Measurements from ENCODE around the gene MS4A2. TPM values are rescaled to one million over a fixed set of nuclear protein-coding genes. Genes with fewer than 3 reads are reported as not detected.

Gene MS4A2
- total RNA-seq, 2 experiments from 2014 or later = not detected

DNA sequence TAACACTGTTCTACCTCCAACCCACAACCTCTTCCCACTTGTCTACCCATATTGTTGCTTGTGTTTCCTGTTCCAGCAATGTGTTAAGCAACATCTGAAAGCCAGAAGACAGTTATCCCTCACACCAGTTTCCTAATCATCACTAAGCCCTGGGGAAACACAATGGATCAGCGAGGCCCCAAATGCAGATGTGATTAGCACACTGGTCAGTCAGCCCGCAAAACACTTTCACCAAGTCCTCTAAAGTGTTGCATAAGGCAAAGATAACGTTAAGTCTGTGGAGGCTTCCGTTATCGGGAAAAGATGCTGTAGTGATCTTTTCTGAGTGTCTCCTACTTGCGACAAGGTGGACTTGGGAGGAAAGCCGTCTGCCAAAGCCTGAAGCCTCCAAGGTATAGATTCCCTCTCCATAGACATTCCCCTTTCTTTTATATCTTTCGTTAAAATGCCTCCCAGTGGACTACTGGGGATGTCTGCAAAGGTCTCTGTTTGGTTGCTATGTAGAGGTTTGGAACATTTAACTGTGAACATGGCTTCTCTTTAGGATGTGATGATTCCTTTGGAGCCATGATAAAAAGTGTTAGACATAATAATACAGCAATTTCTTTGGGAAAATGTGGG is 32.0 kb upstream of the MS4A2 start, which contains the start of gene MS4A3:
TSS of gene MS4A3 (plus strand) at position 317 of the 621 bp plus-strand sequence. CDS start 4,496 bp downstream, outside the sequence.
- Histone ChIP-seq H3K4me2 (ENCODE audit: low read length) (no peak within 1 kb of the TSS), H3K27ac (ENCODE audit: low read depth, low read length, poor library complexity, severe bottlenecking) (no peak within 1 kb of the TSS), H3K9me3 (ENCODE audit: low read length) (no peaks in the 10 kb centered on the region), H3K79me2 (ENCODE audit: insufficient read depth, low read depth, low read length) (no peaks in the 10 kb centered on the region), H3K36me3 (ENCODE audit: insufficient read depth, low read length) (no peaks in the 10 kb centered on the region), H3K4me1 (ENCODE audit: insufficient read depth, low read length, poor library complexity, severe bottlenecking) (no peaks in the 10 kb centered on the region), H2AFZ (ENCODE audit: low read length) (no peak within 1 kb of the TSS), H3K9me2 (ENCODE audit: insufficient read depth, low read length) (no peaks in the 10 kb centered on the region), H3K4me3 (ENCODE audit: low read depth, low read length, poor library complexity, severe bottlenecking) (no peak within 1 kb of the TSS), H4K20me1 (ENCODE audit: insufficient read depth, low read length) (no peaks in the 10 kb centered on the region)
- CTCF ChIA-PET (ENCODE audit: unreplicated experiment) = no interaction called here
- POLR2A ChIA-PET = no interaction called here
- intact Hi-C loops (cut with micrococcal nuclease; ENCODE audit: unreplicated experiment) = no loop called here
- DNase-seq (ENCODE audit: low spot score) = no peak
- TF ChIP-seq EZH2phosphoT487 (IDR thresholded peaks at IDR 0.05; ENCODE audit: borderline replicate concordance, low read depth, low read length) = no peak
- TF ChIP-seq, protein P1, sequence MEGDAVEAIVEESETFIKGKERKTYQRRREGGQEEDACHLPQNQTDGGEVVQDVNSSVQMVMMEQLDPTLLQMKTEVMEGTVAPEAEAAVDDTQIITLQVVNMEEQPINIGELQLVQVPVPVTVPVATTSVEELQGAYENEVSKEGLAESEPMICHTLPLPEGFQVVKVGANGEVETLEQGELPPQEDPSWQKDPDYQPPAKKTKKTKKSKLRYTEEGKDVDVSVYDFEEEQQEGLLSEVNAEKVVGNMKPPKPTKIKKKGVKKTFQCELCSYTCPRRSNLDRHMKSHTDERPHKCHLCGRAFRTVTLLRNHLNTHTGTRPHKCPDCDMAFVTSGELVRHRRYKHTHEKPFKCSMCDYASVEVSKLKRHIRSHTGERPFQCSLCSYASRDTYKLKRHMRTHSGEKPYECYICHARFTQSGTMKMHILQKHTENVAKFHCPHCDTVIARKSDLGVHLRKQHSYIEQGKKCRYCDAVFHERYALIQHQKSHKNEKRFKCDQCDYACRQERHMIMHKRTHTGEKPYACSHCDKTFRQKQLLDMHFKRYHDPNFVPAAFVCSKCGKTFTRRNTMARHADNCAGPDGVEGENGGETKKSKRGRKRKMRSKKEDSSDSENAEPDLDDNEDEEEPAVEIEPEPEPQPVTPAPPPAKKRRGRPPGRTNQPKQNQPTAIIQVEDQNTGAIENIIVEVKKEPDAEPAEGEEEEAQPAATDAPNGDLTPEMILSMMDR (conservative IDR thresholded peaks at IDR 0.05; ENCODE audit: low read length) = no peak
- BruUV-seq (replicated peaks) = no TSS peak

DNA sequence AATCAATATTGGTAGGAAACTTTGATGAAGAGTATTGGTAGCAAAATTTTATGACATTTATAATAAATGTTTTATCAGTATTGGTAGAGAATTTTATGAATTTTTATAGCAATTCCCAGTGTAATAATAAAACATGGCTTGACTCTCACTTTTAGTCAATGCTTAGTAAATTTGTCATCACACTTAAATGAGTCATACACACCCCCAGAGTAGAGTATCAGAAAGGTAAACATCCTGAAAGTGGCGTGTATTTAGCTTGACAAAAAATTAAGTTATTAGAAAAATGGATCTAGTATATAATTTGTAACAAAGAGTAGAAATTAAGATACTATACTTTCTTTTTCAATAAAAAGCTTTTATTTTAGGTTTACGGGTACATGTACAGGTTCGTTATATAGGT is 29.4 kb upstream of the MS4A2 start:
- no TSS peak for BruUV-seq (replicated peaks)
- ChIA-PET CTCF (ENCODE audit: unreplicated experiment) (no interaction called here), POLR2A (no interaction called here)
- Histone ChIP-seq H3K79me2 (ENCODE audit: insufficient read depth, low read depth, low read length) (no peaks in the 10 kb centered on the region), H3K4me1 (ENCODE audit: insufficient read depth, low read length, poor library complexity, severe bottlenecking) (no peaks in the 10 kb centered on the region), H3K36me3 (ENCODE audit: insufficient read depth, low read length) (no peaks in the 10 kb centered on the region), H3K9me3 (ENCODE audit: low read length) (no peaks in the 10 kb centered on the region), H3K4me2 (ENCODE audit: low read length) (no peak overlapping the region), H3K4me3 (ENCODE audit: low read depth, low read length, poor library complexity, severe bottlenecking) (no peak overlapping the region), H3K27ac (ENCODE audit: low read depth, low read length, poor library complexity, severe bottlenecking) (no peak overlapping the region), H4K20me1 (ENCODE audit: insufficient read depth, low read length) (no peaks in the 10 kb centered on the region), H3K9me2 (ENCODE audit: insufficient read depth, low read length) (no peaks in the 10 kb centered on the region), H2AFZ (ENCODE audit: low read length) (no peak overlapping the region)
- DNase-seq (ENCODE audit: low spot score) = no peak
- intact Hi-C loops (cut with micrococcal nuclease; ENCODE audit: unreplicated experiment) = no loop called here
- TF ChIP-seq, protein P1 (conservative IDR thresholded peaks at IDR 0.05; ENCODE audit: low read length) = no peak
- TF ChIP-seq EZH2phosphoT487 (IDR thresholded peaks at IDR 0.05; ENCODE audit: borderline replicate concordance, low read depth, low read length) = no peak

DNA sequence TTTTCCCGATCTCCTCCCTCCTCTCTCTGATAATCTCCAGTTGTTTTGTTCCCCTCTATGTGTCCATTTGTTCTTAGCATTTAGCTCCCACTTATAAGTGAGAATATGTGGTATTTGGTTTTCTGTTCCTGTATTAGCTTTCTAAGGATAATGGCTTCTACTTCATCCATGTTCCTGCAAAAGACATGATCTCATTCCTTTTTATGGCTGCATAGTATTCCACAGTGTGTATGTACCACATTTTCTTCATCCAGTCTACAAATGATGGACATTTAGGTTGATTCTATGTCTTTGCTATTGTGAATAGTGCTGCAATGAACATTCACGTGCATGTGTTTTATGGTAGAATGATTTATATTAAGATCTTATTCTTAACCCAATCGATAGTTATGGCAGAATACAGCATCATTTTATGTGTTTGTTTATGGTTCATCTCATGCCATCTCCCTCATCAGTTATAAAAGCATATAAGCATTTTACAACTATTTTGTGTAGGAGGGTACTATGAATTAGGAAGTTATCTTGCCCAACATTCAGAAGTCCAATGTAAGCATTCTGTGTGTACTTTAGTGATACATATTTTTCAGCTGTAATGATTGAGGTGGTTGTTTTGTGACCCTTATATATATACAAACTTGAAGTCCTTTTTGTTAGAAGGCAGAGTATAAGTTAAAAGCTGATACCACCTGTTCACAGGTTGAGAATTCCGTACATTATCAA is 28.8 kb upstream of the MS4A2 start:
- Histone ChIP-seq H3K27ac (ENCODE audit: low read depth, low read length, poor library complexity, severe bottlenecking) (no peak overlapping the region), H3K4me2 (ENCODE audit: low read length) (no peak overlapping the region), H3K9me2 (ENCODE audit: insufficient read depth, low read length) (no peaks in the 10 kb centered on the region), H3K4me1 (ENCODE audit: insufficient read depth, low read length, poor library complexity, severe bottlenecking) (no peaks in the 10 kb centered on the region), H4K20me1 (ENCODE audit: insufficient read depth, low read length) (no peaks in the 10 kb centered on the region), H3K4me3 (ENCODE audit: low read depth, low read length, poor library complexity, severe bottlenecking) (no peak overlapping the region), H3K9me3 (ENCODE audit: low read length) (no peaks in the 10 kb centered on the region), H2AFZ (ENCODE audit: low read length) (no peak overlapping the region), H3K79me2 (ENCODE audit: insufficient read depth, low read depth, low read length) (no peaks in the 10 kb centered on the region), H3K36me3 (ENCODE audit: insufficient read depth, low read length) (no peaks in the 10 kb centered on the region)
- intact Hi-C loops (cut with micrococcal nuclease; ENCODE audit: unreplicated experiment) = no loop called here
- TF ChIP-seq, protein P1 (conservative IDR thresholded peaks at IDR 0.05; ENCODE audit: low read length) = no peak
- no peak for TF ChIP-seq EZH2phosphoT487 (IDR thresholded peaks at IDR 0.05; ENCODE audit: borderline replicate concordance, low read depth, low read length)
- ChIA-PET CTCF (ENCODE audit: unreplicated experiment) (no interaction called here), POLR2A (no interaction called here)
- BruUV-seq (replicated peaks) = no TSS peak
- DNase-seq (ENCODE audit: low spot score) = no peak

Measured in OCI-LY7 (cell line).